ENCODE measurements around the gene LRRTM4.

GRCh38 chr2:77179297-77179696 is 342.9 kb downstream of the LRRTM4 start:
- no peak for TF ChIP-seq ETS1 (IDR thresholded peaks at IDR 0.05)
- no peak for TF ChIP-seq CTCF (conservative IDR thresholded peaks at IDR 0.05; ENCODE audit: low read depth in 2 of 2)
- no peak for TF ChIP-seq POLR2AphosphoS5 (IDR thresholded peaks at IDR 0.05; ENCODE audit: low read depth)
- TF ChIP-seq REST (IDR thresholded peaks at IDR 0.05; ENCODE audit: unreplicated experiment) = no peak
- no peak for TF ChIP-seq JUNB (IDR thresholded peaks at IDR 0.05; ENCODE audit: unreplicated experiment)
- no peak for TF ChIP-seq EZH2 (IDR thresholded peaks at IDR 0.05; ENCODE audit: low read depth, unreplicated experiment)
- no peak for TF ChIP-seq NANOG (IDR thresholded peaks at IDR 0.05; ENCODE audit: borderline replicate concordance)
- TF ChIP-seq EZH2phosphoT487 (IDR thresholded peaks at IDR 0.05; ENCODE audit: unreplicated experiment) = no peak
